ENCODE results near the gene INAFM2.

DNA sequence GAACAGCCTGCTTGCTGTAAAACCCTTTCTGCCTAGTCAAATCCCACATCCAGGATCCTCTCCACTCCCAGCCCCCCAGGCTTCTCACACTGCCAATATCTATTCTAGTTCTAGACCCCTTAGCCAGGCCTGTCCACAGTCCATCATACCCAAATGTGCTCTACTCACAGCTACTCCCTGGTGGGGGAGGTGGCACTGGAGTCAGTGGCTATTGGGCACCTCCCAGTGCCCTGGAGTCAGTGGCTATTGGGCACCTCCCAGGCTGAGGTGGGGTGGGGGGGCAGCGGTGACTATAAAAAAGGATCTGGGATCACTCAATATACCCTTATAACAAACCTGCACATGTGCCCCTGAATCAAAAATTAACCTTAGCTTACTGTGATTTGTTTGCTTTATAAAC lies 33.8 kb downstream of the INAFM2 start:
- TF ChIP-seq, protein P1, sequence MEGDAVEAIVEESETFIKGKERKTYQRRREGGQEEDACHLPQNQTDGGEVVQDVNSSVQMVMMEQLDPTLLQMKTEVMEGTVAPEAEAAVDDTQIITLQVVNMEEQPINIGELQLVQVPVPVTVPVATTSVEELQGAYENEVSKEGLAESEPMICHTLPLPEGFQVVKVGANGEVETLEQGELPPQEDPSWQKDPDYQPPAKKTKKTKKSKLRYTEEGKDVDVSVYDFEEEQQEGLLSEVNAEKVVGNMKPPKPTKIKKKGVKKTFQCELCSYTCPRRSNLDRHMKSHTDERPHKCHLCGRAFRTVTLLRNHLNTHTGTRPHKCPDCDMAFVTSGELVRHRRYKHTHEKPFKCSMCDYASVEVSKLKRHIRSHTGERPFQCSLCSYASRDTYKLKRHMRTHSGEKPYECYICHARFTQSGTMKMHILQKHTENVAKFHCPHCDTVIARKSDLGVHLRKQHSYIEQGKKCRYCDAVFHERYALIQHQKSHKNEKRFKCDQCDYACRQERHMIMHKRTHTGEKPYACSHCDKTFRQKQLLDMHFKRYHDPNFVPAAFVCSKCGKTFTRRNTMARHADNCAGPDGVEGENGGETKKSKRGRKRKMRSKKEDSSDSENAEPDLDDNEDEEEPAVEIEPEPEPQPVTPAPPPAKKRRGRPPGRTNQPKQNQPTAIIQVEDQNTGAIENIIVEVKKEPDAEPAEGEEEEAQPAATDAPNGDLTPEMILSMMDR (conservative IDR thresholded peaks at IDR 0.05 in 1 of 2, IDR thresholded peaks at IDR 0.05 in 1 of 2; ENCODE audit: low read depth in 1 of 2, low read length in 2 of 2), result no peak
- TF ChIP-seq EZH2 (IDR thresholded peaks at IDR 0.05; ENCODE audit: low read length, missing control alignments), result no peak
